COLO668 (cell line): ENCODE results near the gene SMG1.
"Not testable (repeated sequence)": the region's sequence is repeated elsewhere in the genome, so short reads cannot be mapped to it uniquely, and the experiment has no call there.

ENCODE experiments used
- DNase-seq: peaks from one replicate; lab custom pipeline; 2025; ENCODE audit not compliant: unreplicated experiment; lab: John Stamatoyannopoulos, UW

Gene SMG1

GRCh38 chr16:18801145-18801972, 124.8 kb downstream of the SMG1 start, which contains the start of gene ARL6IP1:
Gene ARL6IP1 (minus strand): TSS chr16:18801549. CDS start chr16:18801466, 83 bp downstream.
- DNase-seq: peak; percentile 99

- no peak for DNase-seq
These were observed 125.4 kb downstream of the SMG1 start for GRCh38 chr16:18800775-18801144.

DNA sequence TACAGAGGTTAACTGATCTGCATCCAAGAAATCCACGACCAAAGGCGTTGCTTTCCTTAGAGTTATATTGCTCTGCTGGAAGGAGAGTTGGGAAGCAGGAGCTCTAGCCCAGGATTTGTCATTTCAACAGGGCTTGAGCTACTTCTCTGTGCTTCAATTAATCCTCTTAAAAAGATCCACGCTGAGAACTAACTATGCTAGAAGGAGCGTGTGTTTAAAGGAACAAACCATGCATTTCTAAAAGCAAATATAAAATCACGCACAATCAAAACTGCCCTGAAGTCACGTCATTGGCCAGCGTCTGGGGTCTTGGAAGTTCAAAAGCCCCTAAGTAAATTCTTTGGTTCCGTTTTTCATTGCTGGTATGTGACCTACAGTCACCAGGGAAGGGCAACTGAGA, 125.9 kb downstream of the SMG1 start:
- DNase-seq: no peak

GRCh38 chr16:18799500-18799899, 126.7 kb downstream of the SMG1 start:
- no peak for DNase-seq

DNA sequence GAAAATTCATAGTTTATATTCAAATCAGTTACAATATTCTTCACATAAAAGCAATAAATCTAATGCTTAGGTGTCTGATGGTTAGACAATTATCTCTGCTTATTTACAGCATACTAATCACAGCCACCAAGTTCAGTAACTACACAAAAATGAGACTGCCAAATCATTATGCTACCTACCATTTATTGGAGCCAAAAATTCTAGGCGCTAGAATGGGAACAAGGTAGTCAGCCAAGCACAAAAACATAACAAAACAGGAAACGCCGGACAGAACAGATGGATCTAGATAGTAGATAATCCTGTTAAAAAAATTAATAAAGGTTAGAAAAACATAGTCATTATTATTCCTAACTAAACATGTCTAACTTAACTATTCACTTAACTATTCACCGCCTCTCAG, 128.5 kb downstream of the SMG1 start:
- DNase-seq: no peak

DNA sequence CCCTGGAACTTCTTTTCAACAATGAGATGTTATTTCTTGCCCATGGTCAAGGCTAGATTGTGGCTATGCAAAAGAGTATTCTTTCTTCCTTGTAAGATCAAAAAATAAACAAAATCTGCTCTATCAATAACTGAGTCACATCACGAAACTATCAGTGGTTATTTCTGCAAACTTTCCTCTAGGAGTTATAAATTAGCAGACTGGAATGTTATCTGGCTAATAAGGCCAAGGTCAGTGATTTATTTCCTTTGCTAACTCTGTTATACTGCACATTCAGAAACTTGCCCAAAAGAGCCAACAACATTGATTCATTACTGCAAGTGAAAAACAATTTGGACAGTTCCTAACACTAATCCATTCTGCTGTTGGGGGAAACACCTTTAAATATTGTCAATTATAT, 129.8 kb downstream of the SMG1 start:
- DNase-seq: no peak

GRCh38 chr16:18792836-18793433, 133.3 kb downstream of the SMG1 start:
- no peak for DNase-seq

DNA sequence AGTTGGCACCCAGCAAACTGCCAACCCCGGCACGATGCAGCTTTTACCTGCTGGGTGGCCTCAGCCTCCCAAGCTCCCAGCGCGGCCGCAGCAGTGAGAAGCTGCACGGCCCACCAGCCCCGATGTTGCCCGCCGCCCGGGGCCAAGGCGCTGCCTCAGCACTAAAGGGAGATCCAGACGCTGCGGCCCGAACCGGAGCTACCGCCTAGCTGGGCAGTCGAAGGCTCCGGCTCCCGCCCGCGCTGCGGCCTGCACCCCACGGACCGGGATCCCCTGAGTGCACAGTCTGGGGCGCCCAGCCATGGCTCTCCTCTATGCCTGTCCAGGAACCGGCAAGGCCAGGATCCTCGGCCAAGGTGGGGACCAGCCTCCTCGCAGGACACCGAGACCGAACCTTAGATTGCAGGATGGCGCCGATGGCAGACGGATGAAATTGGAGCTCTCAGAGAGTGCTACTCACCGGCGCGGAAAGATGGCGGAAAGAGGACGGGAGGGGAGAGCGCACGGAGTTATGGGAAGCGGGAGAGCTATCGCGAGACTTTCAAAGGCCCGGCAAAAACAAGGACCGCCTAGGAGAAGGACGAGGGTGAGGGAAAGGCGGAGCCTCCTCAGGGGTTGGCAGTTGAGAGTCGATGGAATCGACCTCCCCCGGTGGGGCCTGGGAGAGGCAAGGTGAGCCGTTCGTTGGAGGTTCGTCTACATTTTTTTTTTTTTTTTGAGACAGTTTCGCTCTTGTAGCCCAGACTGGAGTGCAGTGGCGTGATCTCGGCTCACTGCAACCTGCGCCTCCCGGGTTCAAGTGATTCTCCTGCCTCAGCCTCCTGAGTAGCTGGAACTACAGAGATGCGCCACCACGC, 136.1 kb downstream of the SMG1 start, which contains the start of gene RPS15A:
RPS15A (minus strand) TSS at position 485 of the 857 bp plus-strand sequence. CDS start 1,221 bp downstream, outside the sequence.
- peak; percentile 95 for DNase-seq

- no peak for DNase-seq
These were observed 136.7 kb downstream of the SMG1 start for GRCh38 chr16:18789515-18789849.

DNA sequence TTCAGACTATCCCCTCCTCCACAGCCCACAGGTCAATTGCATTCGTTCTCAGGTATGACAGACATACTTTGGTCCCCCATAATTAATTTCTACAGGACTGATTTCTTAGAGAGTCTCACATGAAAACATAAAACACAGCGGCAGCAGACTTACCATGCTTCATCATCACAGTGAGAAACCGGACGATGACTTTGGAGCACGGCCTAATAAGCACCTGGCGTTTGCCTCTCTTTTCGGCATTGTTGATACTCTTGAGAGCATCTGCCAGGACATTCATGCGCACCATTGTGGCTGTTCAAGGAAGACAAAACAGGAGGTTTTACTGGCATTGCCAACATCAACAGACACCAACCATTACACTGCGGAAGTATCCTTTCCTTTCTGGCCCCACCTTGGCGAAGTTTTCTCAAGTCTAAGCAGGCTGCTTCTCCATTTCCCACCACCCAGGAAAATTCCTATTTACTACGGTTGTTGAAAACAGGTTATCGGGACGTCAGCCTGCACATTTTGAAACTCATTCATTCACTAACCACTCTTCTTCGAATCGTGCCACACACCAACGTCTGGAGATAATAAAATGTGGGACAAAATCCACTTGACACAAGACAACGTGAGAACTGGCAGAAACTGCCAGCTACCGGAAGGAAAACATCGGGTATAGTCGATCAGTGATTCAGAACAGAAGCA, 137.2 kb downstream of the SMG1 start:
- DNase-seq: no peak

DNA sequence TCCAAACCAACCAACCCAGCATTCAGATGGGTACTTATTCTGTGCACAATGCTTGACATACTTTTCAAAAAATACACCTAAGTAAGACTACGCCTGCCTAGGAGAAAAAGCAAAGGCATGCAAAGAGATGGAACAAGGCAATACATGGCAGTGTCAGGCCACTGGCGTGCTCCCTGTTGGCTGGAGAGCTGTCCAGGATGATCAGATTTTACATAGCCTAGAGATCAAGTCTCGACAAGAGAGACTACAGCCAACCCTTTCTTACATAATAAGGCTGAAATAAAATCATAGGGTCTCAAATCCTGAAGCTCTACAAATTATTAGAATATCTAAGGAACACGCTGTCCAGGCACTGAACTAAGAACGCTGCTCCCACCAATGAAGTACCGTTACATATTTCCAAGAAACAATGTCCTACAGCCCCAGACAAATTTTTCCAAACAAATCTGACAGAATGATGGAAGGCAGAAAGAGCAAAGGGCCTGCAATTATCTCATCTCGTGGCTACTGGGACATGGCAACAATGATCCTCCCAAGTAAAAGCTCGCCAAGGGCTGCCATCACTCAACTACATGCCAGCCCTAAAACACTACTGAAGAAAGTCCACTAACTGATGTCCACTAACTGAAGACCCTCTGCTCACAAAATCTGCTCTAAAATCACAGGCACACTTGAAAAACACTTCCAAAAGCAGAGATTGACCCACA, 141.1 kb downstream of the SMG1 start:
- DNase-seq: no peak

DNA sequence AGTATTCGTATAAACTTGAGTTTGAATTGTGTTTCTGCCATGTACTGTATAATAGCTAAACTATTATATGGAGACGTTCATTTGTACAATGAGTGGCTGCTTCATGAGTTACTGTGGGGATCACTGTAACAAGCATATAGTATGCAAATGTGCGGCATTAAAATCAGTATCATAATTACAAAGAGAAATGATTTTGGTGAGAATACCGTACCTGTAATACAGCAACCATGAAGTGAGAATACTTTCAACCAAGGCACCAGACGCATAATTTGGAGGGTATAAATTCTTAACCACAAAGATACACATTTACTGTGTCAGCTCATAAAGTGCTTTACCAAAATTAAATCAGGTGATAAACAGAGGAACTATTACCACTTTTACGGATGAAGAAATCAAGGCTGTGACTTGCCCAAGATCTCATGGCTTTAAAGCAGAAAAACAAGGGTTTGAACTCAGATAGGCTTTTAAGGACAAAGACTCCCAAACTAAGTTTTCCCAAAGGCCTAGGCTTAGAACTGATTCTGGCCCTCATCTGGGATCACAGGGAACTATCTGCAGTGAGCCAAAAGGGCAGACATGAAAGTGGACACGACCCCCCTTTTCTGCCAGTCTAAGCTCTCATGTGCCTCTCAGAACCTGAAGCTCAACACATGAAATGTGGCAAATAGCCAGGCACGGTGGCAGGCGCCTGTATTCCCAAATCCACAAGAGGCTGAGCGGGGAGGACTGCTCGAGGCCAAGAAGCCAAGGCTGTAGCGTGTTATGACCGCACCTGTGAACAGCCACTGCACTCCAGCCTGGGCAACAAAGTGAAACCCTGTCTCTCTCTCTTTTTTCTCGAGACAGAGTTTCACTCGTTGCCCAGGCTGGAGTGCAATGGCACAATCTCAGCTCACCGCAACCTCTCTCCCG, 142.5 kb downstream of the SMG1 start:
- no peak for DNase-seq

DNA sequence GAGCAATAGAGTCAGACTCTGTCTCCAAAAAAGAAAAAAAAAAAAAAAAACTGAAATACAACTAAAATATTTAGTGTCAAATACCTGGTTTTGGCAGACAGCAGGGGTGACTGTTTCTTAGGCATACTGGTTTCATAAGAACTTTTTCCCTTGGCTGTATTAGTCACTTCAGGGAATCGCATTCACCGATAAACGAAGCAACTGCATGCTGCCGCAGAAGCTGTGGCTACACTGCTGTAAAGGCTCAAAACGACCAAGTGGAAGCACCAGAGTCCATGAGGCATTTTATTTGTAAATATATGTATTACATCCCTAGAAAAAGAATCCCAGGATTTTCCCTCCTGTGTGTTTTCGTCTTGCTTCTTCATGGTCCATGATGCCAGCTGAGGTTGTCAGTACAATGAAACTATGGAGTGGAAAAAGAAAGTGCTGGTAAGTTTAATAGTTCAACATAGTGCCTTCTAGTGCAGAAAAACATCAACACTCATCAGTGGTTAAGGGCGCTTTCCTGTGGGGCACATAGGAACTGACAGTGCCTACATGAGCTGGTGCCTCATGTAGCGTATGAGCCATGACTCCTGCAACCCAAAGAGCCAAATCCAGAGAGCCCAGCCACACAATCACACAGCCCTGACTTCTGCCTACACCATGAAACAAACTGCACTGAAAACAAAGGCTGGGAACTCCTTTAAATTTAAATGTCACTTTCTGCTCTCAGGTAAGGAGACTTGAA, 143.3 kb downstream of the SMG1 start:
- no peak for DNase-seq

DNA sequence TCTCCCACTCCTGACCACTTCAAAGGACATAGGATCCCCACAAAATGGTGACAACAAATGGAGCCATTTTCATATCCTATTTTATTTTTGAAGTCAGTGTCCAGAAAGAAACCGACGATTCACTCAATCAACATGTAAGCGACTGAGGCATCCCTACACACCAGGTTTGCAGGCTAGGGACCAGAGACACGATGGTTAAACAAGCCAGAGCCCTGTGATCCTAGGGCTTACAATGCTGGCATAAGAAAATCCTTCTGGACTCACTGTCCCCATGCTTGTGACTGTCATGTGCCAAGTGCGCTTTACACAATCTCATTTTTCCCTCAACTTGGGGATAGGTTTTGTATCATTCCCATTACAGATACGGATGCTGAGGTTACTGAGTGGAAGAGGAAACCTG, 145.0 kb downstream of the SMG1 start:
- DNase-seq: not testable (repeated sequence)

GRCh38 chr16:18780460-18781026, 145.7 kb downstream of the SMG1 start:
- not testable (repeated sequence) for DNase-seq

DNA sequence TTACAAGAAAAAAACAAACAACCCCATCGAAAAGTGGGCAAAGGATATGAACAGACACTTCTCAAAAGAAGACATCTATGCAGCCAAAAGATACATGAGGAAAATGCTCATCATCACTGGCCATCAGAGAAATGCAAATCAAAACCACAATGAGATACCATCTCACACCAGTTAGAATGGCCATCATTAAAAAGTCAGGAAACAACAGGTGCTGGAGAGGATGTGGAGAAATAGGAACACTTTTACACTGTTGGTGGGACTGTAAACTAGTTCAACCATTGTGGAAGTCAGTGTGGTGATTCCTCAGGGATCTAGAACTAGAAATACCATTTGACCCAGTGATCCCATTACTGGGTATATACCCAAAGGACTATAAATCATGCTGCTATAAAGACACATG, 148.5 kb downstream of the SMG1 start:
- DNase-seq: not testable (repeated sequence)

GRCh38 chr16:18776334-18776733, 149.9 kb downstream of the SMG1 start:
- not testable (repeated sequence) for DNase-seq

GRCh38 chr16:18774651-18775050, 151.6 kb downstream of the SMG1 start:
- DNase-seq: not testable (repeated sequence)
